Measurements from ENCODE around the gene KANTR. TPM values are rescaled to one million over a fixed set of nuclear protein-coding genes. Genes with fewer than 3 reads are reported as not detected.

Gene KANTR
- total and polyA plus RNA-seq, 2 donors (not counting 3 experiments of a cell fraction or from before 2014, with no cell fraction given), result 3.1 to 9.8 TPM

DNA sequence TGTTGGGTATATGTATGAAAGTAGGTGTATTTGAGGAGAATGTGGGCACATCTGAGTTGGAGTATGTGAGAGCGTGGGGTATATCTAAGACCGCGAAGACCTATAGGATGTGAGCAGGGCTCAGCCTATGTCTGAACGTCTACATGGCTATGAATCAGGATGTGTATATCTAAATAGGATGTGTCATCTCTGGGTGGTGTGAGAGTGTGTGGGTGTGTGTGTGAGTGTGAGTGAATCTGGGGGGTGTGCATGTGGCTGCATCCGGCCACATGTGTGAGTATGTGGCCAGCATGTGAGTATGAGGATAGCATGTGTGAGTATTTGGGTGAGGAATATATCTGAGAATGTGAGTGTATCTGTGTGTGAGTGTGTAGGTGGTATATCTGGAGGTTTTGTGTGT lies 37.6 kb upstream of the KANTR start:
- dilution Hi-C loops (cut with MboI; ENCODE audit: extremely low pct_ligation_motif_present, low sequenced_read_pairs), result no loop called here
- intact Hi-C loops (cut with micrococcal nuclease), result no loop called here
- Histone ChIP-seq H3K27me3 (ENCODE audit: control insufficient read depth in 2 of 2, insufficient read depth in 2 of 2, low read length in 2 of 2) (no peaks in the 10 kb centered on the region), H3K9me1 (replicated peaks; ENCODE audit: control insufficient read depth, extremely low read depth, insufficient read depth, low read length) (no peaks in the 10 kb centered on the region), H2AFZ (ENCODE audit: low read depth, low read length) (no peak overlapping the region), H3K36me3 (ENCODE audit: control insufficient read depth in 2 of 2, extremely low read depth in 1 of 2, insufficient read depth in 2 of 2, low read length in 2 of 2) (no peaks in the 10 kb centered on the region), H3K4me1 (ENCODE audit: control insufficient read depth, extremely low read depth, insufficient read depth, low read length) (no peaks in the 10 kb centered on the region), H3K4me3 (replicated peaks in 1 of 3; ENCODE audit: insufficient read depth in 1 of 3, low read depth in 1 of 3, low read length in 3 of 3) (no peak overlapping the region), H3K9me3 (replicated peaks; ENCODE audit: control insufficient read depth, insufficient read depth, low read length) (no peaks in the 10 kb centered on the region), H3K4me2 (ENCODE audit: insufficient read depth, low read length) (no peak overlapping the region), H3K27ac (ENCODE audit: insufficient read depth, low read depth, low read length) (no peak overlapping the region), H4K20me1 (replicated peaks; ENCODE audit: control insufficient read depth, extremely low read depth, insufficient read depth, low read length) (no peaks in the 10 kb centered on the region), H3K79me2 (ENCODE audit: control insufficient read depth, insufficient read depth, low read length) (peaks cover 44% of the 10 kb centered on the region), H3K9ac (replicated peaks; ENCODE audit: extremely low read depth, insufficient read depth, low read length) (no peak overlapping the region)
- TF ChIP-seq, protein P1, sequence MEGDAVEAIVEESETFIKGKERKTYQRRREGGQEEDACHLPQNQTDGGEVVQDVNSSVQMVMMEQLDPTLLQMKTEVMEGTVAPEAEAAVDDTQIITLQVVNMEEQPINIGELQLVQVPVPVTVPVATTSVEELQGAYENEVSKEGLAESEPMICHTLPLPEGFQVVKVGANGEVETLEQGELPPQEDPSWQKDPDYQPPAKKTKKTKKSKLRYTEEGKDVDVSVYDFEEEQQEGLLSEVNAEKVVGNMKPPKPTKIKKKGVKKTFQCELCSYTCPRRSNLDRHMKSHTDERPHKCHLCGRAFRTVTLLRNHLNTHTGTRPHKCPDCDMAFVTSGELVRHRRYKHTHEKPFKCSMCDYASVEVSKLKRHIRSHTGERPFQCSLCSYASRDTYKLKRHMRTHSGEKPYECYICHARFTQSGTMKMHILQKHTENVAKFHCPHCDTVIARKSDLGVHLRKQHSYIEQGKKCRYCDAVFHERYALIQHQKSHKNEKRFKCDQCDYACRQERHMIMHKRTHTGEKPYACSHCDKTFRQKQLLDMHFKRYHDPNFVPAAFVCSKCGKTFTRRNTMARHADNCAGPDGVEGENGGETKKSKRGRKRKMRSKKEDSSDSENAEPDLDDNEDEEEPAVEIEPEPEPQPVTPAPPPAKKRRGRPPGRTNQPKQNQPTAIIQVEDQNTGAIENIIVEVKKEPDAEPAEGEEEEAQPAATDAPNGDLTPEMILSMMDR (IDR thresholded peaks at IDR 0.05; ENCODE audit: extremely low read depth in 1 of 2, insufficient read depth in 1 of 2, low read depth in 1 of 2, low read length in 2 of 2), result no peak
- TF ChIP-seq GATA2 (IDR thresholded peaks at IDR 0.05; ENCODE audit: insufficient read depth, insufficient read length, low read depth, low read length), result no peak
- TF ChIP-seq MYC (IDR thresholded peaks at IDR 0.05; ENCODE audit: low read depth, low read length), result no peak
- no peak for TF ChIP-seq EZH2 (IDR thresholded peaks at IDR 0.05; ENCODE audit: borderline replicate concordance, low read depth, low read length, severe bottlenecking)
- no peak for TF ChIP-seq POLR2AphosphoS5 (IDR thresholded peaks at IDR 0.05; ENCODE audit: insufficient read depth, low read depth, low read length)
- no TSS peak for BruUV-seq (replicated peaks)
- FAIRE-seq, result no peak
- no peak for DNase-seq (ENCODE audit: low read depth, low spot score)
- ChIA-PET POLR2A (no interaction called here), CTCF (no interaction called here)

DNA sequence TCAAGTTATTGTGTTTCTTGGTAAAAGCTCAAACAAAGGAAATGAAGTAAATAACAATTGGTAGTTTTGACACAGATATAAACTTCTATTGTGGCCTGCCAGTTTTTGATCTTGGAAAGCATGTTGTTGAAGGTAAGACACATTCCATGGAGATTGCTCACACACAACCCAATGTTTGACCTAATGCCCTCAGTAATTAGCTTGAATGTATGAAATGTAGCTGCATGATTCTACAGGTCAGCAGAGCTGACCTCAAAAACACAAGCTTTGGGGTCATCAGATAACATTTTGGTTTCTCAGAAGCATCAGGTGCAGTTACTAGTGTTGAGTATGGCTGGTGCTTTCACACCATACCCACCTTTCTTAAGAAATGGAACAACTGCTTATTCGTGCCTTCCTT lies 28.8 kb upstream of the KANTR start:
- Histone ChIP-seq H3K4me1 (ENCODE audit: control insufficient read depth, extremely low read depth, insufficient read depth, low read length) (no peaks in the 10 kb centered on the region), H2AFZ (ENCODE audit: low read depth, low read length) (no peak overlapping the region), H3K9me1 (replicated peaks; ENCODE audit: control insufficient read depth, extremely low read depth, insufficient read depth, low read length) (no peaks in the 10 kb centered on the region), H3K9me3 (replicated peaks; ENCODE audit: control insufficient read depth, insufficient read depth, low read length) (no peaks in the 10 kb centered on the region), H4K20me1 (replicated peaks; ENCODE audit: control insufficient read depth, extremely low read depth, insufficient read depth, low read length) (no peaks in the 10 kb centered on the region), H3K27ac (ENCODE audit: insufficient read depth, low read depth, low read length) (no peak overlapping the region), H3K9ac (replicated peaks; ENCODE audit: extremely low read depth, insufficient read depth, low read length) (no peak overlapping the region), H3K27me3 (ENCODE audit: control insufficient read depth in 2 of 2, insufficient read depth in 2 of 2, low read length in 2 of 2) (no peaks in the 10 kb centered on the region), H3K4me3 (replicated peaks in 1 of 3; ENCODE audit: insufficient read depth in 1 of 3, low read depth in 1 of 3, low read length in 3 of 3) (no peak overlapping the region), H3K36me3 (ENCODE audit: control insufficient read depth in 2 of 2, extremely low read depth in 1 of 2, insufficient read depth in 2 of 2, low read length in 2 of 2) (no peaks in the 10 kb centered on the region), H3K79me2 (ENCODE audit: control insufficient read depth, insufficient read depth, low read length) (no peaks in the 10 kb centered on the region), H3K4me2 (ENCODE audit: insufficient read depth, low read length) (peak overlapping the region; percentile 24)
- CTCF ChIA-PET, result no interaction called here
- BruUV-seq (replicated peaks), result no TSS peak
- POLR2A ChIA-PET, result interaction anchor here (1.2 kb wide), 1 partner anchor 16 kb away, joined by 3 read pairs; the partner anchor contains the start of gene TSPYL2
- FAIRE-seq (peak; percentile 78), DNase-seq (ENCODE audit: low read depth, low spot score) (no peak)
- dilution Hi-C loops (cut with MboI; ENCODE audit: extremely low pct_ligation_motif_present, low sequenced_read_pairs) (no loop called here), intact Hi-C loops (cut with micrococcal nuclease) (no loop called here)
- no peak for TF ChIP-seq POLR2A (IDR thresholded peaks at IDR 0.05; ENCODE audit: low read depth, low read length)
- no peak for TF ChIP-seq POLR2AphosphoS5 (IDR thresholded peaks at IDR 0.05; ENCODE audit: insufficient read depth, low read depth, low read length)
